A673 (cell line): ENCODE results near the gene CLPX.

ENCODE experiments used
- CTCF ChIP-seq: fragments of 300-800, 200-600 bp; sonication (generic); conservative IDR thresholded peaks from 2 replicates; pipeline ENCODE4 v1.5.1; 2017; ENCODE audit warnings: low read depth, mild to moderate bottlenecking, antibody characterized with exemption, low read length, moderate library complexity, mixed read lengths
- EZH2 ChIP-seq: fragments of 200-600 bp; sonication (generic); IDR thresholded peaks from 2 replicates; pipeline ENCODE4 v1.6.1; 2017; ENCODE audit warnings: borderline replicate concordance, low read depth, mild to moderate bottlenecking, mixed read lengths, antibody characterized with exemption, low read length; ENCODE audit not compliant: poor library complexity, severe bottlenecking

DNA sequence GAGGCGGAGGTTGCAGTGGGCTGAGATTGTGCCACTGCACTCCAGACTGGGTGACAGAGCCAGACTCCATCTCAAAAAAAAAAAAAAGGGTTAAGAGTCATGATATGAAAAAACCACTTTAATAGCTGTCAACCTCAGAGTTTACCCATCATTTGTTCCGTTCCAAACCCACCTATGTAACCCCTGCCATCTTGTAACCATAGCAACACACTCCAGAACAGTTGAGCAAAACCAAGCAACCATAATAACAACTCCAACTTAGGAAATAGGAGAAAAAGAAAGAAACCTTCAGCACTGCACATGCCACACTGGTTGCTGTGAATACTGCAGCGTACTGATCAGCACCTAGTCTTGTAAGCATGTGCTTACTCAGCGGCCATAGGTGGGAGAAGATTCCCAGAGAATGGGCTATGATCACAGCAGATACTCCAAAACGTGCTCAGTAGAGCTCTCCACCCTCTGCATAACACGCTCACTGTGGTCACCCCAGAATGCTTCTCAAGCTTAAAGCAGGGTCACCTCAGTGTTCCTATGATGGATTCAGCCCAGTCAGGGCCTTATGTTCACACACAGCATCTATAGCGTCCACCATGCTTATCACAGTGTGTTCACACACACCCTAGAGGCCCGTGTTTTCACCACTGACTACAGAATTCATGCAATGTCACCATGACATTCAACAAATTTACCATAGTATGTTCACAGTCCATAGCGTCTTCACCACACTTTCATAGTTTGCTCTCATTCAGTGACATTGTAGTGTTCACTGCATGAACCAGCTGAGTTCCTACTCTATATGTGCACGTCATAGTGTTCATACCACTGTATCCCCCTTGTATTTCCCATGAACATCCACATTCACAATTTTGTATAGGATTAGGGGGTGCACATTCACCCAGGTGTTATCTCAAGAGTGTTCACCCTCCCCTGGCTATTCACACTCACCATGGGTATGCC is 32.7 kb upstream of the CLPX start:
- TF ChIP-seq CTCF (no peak), EZH2 (no peak)
